ELR (cell line): ENCODE data around the gene SYCP2L.
A peak's percentile ranks its signal among the peaks of the same experiment; 100 is the strongest.
"Not testable (repeated sequence)": the region's sequence is repeated elsewhere in the genome, so short reads cannot be mapped to it uniquely, and the experiment has no call there.

Experiments
- DNase-seq: peaks from one replicate; pipeline ENCODE4 v3.0.0-alpha.2; 2015; ENCODE audit warnings: low read depth

SYCP2L gene

GRCh38 chr6:10957414-10957886 lies 70.6 kb downstream of the SYCP2L start:
- no peak for DNase-seq

GRCh38 chr6:10960171-10960570 lies 73.3 kb downstream of the SYCP2L start:
- DNase-seq: no peak

DNA sequence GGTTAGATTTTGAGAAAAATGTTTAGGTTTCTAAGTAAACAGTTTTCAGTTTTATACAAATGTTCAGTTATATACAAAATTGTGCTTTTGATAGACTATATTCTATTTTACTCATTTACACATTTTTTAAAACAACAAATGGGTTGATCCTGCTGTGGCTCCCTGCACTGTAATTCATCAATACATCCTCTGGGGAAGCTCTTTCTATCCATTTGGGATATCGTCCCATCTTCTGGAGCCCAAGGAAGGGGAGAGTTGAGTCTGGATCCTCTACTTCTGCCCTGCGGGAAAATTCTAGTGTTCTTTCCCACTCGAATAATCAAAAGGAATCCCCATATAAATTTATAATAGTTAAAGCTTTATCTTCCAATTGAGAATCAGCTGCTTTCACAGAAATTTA lies 75.0 kb downstream of the SYCP2L start:
- peak; percentile 9 for DNase-seq

GRCh38 chr6:10962673-10963072 lies 75.8 kb downstream of the SYCP2L start:
- DNase-seq: peak; percentile 69

- DNase-seq: no peak
These were observed 76.3 kb downstream of the SYCP2L start for GRCh38 chr6:10963113-10963512.

GRCh38 chr6:10964684-10965083 lies 77.8 kb downstream of the SYCP2L start:
- no peak for DNase-seq

DNA sequence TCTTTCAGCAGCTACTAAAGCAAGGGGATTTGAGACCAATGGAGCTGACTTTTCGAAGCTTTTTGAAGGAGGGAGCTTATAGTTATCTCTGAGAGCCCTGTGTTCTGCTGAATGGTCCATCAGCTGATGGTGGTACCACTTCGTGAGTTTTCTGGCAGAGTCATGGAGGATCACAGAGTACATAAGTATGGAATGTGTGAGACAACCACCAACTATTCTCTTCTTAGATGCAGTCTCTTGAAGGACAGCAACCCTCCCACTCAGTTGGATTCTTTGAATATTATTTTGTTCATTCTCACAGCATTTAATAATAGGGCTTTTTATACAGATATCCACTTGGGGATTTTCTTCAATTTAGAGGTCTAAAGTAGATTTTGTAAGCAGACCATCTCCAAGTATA lies 81.9 kb downstream of the SYCP2L start:
- DNase-seq: peak; percentile 56

GRCh38 chr6:10970731-10971130 lies 83.9 kb downstream of the SYCP2L start:
- DNase-seq: peak; percentile 32

DNA sequence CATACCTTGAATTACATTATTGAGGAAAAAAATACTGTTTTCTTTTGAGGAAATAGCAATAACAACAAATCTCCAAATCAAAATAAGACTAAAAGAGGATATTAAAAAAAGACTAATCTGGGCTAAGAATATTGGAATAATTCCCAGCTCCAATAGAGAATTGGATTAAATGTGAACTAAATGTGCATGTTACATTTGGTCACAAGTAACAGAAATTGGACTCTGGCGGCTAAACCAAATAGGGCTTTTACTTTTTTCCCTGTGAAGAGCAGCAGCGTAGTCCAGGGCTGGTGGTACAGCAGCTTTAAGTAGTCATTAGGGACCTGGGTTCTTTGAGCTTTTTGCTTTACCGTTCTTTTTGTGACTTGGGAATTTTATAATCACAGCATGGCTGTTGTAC lies 85.3 kb downstream of the SYCP2L start:
- DNase-seq: no peak

- no peak for DNase-seq
These were observed 89.7 kb downstream of the SYCP2L start for GRCh38 chr6:10976571-10976970.

DNA sequence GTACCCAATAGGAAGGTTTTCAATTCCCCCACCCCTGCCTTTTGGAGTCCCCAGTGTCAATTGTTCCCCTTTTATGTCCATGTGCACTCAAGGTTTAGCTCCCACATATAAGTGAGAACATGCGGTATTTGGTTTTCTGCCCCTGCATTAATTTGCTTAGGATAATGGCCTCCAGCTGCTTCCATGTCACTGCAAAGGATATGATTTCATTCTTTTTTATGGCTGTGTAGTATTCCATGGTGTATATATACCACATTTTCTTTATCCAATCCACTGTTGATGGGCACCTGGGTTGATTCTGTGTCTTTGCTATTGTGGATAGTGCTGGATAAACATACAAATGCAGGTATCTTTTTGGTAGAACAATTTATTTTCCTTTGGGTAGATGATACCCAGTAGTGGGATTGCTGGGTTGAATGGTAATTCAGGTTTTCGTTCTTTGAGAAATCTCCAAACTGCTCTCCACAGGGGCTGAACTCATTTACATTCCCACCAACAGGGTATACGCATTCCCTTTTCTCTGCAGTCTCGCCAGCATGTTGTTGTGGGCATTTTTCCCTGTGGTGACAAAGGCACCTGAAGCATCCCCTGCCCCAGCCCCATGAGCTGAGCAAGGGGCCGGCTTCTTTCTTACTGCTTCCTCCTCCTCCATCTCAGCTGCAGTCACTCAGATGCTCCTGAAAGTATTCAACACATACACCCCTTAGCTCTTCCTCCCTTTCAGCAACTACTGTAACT lies 90.5 kb downstream of the SYCP2L start:
- DNase-seq: no peak

DNA sequence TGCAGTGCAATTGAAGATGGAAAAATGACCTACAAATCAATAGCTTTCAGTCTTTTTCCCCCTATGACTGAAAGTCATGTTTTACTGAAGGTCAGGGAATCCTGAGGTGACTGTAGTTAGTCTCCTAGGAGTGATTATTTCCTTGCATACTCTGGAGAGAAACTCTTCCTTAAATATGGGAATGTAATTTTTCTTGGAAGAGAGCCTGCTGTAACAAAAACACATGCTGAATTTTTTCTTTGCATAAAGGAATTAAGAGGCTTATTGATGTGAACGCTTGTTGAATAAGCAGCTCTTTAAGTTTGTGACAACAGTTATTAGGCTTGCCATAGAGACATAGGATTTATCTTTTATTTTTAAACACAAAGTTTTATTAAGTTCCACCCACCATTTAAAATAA lies 92.8 kb downstream of the SYCP2L start:
- DNase-seq: no peak

DNA sequence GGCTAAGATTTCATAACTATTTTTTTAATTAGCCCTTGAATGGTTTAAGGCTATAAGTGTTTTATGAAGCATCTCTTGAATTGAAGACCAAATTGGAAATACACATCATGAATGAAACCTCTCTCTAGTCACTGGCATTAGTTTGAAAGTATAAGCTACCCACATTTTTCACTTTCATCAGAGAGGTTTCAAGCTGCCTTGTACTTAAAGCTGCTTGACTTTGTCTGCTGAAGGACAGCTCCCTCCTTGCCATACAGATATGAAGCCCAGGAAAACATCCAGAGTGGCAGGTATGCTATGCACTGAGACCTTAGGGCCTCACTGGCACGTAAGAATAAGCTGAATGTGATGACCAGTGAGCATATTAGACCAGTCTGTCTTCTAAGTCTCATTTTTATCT lies 94.6 kb downstream of the SYCP2L start:
- DNase-seq: no peak

DNA sequence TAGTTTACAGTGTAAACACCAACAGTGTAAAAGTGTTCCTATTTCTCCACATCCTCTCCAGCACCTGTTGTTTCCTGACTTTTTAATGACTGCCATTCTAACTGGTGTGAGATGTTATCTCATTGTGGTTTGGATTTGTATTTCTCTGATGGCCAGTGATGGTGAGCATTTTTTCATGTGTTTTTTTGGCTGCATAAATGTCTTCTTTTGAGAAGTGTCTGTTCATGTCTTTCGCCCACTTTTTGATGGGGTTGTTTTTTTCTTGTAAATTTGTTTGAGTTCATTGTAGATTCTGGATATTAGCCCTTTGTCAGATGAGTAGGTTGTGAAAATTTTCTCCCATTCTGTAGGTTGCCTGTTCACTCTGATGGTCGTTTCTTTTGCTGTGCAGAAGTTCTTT lies 98.1 kb downstream of the SYCP2L start:
- DNase-seq: not testable (repeated sequence)

DNA sequence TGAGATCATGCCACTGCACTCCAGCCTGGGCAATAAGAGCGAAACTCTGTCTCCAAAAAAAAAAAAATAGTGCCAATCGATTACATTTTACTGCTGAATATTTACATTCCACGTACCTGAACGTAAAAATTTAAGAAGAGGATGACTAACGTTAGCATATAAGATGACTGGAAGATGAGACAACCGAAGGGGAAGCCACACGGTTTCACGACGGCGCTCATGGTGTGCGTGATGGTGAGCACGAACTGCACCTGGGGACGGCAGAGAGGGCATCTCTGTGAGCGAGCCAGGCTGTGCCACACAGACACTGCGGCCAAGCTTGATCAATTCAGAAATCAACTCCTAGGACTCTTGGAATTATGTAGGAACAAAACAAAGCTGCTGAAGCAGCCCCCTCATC lies 102.7 kb downstream of the SYCP2L start:
- no peak for DNase-seq

GRCh38 chr6:10991115-10991514 lies 104.3 kb downstream of the SYCP2L start:
- no peak for DNase-seq

DNA sequence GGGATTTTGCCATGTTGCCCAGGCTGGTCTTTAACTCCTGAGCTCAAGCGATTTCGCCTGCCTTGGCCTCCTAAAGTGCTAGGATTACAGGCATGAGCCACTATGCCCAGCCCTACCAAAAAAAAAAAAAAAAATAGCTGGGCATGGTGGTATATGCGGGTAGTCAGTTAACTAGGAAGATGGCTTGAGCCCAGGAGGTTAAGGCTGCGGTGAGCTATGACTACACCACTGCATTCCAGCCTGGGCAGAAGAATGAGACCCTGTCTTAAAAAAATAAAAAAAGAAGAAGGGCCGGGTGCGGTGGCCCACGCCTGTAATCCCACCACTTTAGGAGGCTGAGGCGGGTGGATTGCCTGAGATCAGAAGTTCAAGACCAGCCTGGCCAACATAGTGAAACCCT lies 107.0 kb downstream of the SYCP2L start:
- DNase-seq: no peak

DNA sequence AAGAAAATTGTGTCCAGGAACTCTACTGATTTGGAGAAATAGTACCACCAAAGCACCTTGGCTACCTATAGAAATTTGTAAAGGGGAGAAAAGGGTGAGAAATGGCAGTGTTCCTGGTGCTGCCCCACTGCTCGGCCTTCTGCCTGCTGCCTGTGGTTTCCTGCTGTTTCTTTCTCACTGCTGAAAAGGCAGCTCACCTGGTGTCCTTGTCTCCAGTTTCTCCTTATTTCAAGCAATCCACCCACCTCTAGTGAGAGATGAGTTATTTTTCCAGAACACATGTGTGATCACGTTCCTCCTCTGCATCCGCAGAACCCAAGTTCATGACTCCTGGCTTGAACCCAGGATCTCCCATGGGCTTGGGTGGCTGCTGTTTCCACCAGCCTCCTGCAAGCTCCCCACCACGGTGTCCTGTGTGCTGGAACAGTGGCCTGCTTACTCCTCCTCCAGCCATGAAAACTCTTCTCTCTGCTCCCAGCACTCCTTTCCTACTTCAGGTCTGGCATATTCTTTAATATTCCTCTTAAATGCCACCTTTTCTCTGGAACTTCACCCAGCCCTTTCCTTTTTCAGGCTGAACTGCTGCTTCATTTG lies 108.4 kb downstream of the SYCP2L start:
- no peak for DNase-seq

DNA sequence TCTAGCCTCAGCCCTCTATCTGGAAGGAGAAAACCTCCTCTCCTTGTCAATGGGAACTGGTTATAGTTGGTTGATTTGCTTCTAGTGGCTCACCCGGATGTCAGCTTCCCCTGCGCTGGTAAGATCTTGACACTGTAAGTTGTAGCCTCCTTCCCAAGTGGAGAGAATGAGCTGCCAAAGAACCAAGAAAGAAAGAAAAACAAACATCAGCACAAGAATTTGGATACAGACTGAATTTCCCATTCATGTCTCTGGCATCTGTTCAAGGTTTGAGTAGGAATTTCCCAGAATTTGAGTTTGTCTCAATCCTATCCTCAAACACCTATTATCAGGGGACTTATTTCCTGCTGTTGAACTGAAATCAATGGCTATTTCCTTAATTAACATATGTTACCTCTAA lies 113.1 kb downstream of the SYCP2L start:
- no peak for DNase-seq

- no peak for DNase-seq
These were observed 115.3 kb downstream of the SYCP2L start for GRCh38 chr6:11002176-11002575.

GRCh38 chr6:11003297-11003696 lies 116.4 kb downstream of the SYCP2L start:
- DNase-seq: not testable (repeated sequence)

- peak; percentile 25 for DNase-seq
These were observed 119.2 kb downstream of the SYCP2L start for GRCh38 chr6:11006061-11006460.

DNA sequence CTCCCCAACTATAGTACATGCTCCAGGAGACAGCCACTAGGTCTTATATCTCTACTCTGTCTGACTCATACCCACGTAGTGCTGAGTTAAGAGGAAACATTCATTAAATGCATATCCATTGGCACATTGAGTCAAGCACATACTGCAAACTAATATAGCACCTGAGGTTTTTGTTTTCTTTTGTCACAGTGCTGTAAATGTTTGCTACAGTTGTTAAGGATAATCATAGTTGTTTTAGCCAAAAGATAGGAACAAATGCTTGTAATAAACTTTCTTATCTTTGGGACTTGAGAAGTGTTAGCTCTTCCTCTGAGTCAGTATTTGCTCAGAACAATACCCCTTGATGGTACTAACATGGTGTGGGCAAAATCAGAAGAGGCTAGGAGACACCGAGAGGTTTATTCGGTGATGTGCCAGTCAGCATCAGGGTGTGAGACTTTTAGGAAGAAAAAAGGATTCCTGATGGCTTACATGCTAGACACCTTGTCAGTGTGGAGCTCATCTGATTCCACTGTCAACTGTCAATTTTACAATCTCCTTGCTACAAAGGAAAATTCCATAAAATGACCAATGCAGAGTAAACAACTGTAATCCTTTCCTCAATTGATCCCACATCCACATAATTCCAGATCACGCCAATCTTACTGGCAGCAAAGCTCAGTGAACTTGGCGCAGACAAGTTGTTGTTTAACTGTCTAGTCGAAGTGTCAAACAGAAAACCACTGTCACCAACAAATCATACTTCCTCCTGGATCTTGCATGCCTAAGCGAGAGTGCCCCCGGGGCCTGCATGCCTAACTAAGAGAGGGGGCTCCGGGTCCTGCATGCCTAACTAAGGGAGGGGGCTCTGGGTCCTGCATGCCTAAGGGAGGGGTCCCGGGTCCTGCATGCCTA lies 121.1 kb downstream of the SYCP2L start:
- DNase-seq: peak; percentile 79
